Measurements from ENCODE around the gene PIGS. TPM values are rescaled to one million over a fixed set of nuclear protein-coding genes. Genes with fewer than 3 reads are reported as not detected.

The PIGS gene
- total and polyA plus RNA-seq, 2 of the 13 experiments (the other 11 are each of a cell fraction or from before 2014, with no cell fraction given) = 31.7 to 42.6 TPM

DNA sequence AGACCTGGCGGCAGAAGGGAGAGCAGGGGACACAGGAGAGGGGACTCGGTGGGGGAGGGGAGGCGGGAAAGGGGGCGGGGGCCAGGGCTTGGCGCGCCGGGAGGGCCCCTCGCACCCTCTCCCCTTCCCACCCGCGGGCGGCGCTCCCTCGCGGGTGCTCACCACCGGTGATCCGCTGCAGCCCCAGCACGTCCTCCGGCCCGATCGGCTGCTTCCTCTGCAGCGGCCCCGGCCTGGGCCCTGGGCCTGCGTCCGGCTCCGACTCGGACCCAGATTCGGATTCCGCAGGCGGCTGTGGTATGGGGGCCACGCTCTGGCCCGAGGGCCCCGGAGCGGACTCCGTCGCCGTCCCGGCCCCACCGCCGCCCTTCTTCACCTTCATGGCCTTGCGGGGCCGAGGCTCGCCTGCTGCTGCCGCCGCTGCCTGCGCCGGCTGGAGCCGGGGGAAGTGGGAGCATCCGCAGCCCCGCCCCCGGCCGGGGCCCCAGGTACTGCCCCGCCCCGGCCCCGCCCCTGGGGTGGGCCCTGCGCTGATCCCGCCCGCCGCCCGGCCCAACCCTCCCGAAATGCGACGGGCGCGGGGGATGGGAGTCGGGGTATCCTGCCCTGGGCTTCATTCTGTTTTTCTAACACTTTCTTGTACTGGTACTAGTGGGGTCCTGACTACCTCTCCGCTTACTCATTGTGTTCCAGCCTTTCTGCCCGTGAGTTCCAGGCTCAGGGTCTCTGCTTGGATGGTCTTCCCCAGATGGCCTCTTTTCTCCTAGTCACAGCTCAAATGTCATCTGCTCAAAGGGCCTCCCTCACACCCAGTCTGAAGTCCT, 18.9 kb downstream of the PIGS start, which contains the start of gene UNC119 (continued):
- TF ChIP-seq, protein P1, sequence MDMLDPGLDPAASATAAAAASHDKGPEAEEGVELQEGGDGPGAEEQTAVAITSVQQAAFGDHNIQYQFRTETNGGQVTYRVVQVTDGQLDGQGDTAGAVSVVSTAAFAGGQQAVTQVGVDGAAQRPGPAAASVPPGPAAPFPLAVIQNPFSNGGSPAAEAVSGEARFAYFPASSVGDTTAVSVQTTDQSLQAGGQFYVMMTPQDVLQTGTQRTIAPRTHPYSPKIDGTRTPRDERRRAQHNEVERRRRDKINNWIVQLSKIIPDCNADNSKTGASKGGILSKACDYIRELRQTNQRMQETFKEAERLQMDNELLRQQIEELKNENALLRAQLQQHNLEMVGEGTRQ (IDR thresholded peaks at IDR 0.05; ENCODE audit: low read depth, low read length) = no peak
- TF ChIP-seq, protein P1 (CRISPR knock-in tag; IDR thresholded peaks at IDR 0.05; ENCODE audit: borderline replicate concordance) = no peak
- TF ChIP-seq KDM6A (CRISPR knock-in tag; IDR thresholded peaks at IDR 0.05; ENCODE audit: low read depth) = no peak
- no peak for TF ChIP-seq TOPORS (CRISPR knock-in tag; IDR thresholded peaks at IDR 0.05)
- TF ChIP-seq, protein P2, sequence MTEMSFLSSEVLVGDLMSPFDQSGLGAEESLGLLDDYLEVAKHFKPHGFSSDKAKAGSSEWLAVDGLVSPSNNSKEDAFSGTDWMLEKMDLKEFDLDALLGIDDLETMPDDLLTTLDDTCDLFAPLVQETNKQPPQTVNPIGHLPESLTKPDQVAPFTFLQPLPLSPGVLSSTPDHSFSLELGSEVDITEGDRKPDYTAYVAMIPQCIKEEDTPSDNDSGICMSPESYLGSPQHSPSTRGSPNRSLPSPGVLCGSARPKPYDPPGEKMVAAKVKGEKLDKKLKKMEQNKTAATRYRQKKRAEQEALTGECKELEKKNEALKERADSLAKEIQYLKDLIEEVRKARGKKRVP (CRISPR knock-in tag; IDR thresholded peaks at IDR 0.05) = no peak
- TF ChIP-seq ONECUT2 (CRISPR knock-in tag; IDR thresholded peaks at IDR 0.05) = no peak
- TF ChIP-seq, protein P3, sequence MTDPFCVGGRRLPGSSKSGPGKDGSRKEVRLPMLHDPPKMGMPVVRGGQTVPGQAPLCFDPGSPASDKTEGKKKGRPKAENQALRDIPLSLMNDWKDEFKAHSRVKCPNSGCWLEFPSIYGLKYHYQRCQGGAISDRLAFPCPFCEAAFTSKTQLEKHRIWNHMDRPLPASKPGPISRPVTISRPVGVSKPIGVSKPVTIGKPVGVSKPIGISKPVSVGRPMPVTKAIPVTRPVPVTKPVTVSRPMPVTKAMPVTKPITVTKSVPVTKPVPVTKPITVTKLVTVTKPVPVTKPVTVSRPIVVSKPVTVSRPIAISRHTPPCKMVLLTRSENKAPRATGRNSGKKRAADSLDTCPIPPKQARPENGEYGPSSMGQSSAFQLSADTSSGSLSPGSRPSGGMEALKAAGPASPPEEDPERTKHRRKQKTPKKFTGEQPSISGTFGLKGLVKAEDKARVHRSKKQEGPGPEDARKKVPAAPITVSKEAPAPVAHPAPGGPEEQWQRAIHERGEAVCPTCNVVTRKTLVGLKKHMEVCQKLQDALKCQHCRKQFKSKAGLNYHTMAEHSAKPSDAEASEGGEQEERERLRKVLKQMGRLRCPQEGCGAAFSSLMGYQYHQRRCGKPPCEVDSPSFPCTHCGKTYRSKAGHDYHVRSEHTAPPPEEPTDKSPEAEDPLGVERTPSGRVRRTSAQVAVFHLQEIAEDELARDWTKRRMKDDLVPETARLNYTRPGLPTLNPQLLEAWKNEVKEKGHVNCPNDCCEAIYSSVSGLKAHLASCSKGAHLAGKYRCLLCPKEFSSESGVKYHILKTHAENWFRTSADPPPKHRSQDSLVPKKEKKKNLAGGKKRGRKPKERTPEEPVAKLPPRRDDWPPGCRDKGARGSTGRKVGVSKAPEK (CRISPR knock-in tag; IDR thresholded peaks at IDR 0.05; ENCODE audit: borderline replicate concordance) = no peak
- no peak for TF ChIP-seq ZNF20 (CRISPR knock-in tag; IDR thresholded peaks at IDR 0.05)
- TF ChIP-seq, protein P4, sequence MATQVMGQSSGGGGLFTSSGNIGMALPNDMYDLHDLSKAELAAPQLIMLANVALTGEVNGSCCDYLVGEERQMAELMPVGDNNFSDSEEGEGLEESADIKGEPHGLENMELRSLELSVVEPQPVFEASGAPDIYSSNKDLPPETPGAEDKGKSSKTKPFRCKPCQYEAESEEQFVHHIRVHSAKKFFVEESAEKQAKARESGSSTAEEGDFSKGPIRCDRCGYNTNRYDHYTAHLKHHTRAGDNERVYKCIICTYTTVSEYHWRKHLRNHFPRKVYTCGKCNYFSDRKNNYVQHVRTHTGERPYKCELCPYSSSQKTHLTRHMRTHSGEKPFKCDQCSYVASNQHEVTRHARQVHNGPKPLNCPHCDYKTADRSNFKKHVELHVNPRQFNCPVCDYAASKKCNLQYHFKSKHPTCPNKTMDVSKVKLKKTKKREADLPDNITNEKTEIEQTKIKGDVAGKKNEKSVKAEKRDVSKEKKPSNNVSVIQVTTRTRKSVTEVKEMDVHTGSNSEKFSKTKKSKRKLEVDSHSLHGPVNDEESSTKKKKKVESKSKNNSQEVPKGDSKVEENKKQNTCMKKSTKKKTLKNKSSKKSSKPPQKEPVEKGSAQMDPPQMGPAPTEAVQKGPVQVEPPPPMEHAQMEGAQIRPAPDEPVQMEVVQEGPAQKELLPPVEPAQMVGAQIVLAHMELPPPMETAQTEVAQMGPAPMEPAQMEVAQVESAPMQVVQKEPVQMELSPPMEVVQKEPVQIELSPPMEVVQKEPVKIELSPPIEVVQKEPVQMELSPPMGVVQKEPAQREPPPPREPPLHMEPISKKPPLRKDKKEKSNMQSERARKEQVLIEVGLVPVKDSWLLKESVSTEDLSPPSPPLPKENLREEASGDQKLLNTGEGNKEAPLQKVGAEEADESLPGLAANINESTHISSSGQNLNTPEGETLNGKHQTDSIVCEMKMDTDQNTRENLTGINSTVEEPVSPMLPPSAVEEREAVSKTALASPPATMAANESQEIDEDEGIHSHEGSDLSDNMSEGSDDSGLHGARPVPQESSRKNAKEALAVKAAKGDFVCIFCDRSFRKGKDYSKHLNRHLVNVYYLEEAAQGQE (IDR thresholded peaks at IDR 0.05; ENCODE audit: borderline replicate concordance in 1 of 2, low read depth in 1 of 2, low read length in 2 of 2) = no peak; a peak in 1 of 4 replicates
- TF ChIP-seq, protein P5, sequence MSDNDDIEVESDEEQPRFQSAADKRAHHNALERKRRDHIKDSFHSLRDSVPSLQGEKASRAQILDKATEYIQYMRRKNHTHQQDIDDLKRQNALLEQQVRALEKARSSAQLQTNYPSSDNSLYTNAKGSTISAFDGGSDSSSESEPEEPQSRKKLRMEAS (IDR thresholded peaks at IDR 0.05) = peak; percentile 52; the same call in 1 of the 2 replicates
- no peak for TF ChIP-seq ATRX (CRISPR knock-in tag; IDR thresholded peaks at IDR 0.05; ENCODE audit: borderline replicate concordance)
- no peak for TF ChIP-seq MXI1 (IDR thresholded peaks at IDR 0.05; ENCODE audit: borderline replicate concordance, low read depth, low read length)
- no peak for TF ChIP-seq CEBPB (IDR thresholded peaks at IDR 0.05; ENCODE audit: borderline replicate concordance, low read depth, low read length)
- TF ChIP-seq ZNF598 (CRISPR knock-in tag; IDR thresholded peaks at IDR 0.05; ENCODE audit: borderline replicate concordance) = no peak
- TF ChIP-seq ZNF75D (CRISPR knock-in tag; IDR thresholded peaks at IDR 0.05; ENCODE audit: borderline replicate concordance) = no peak
- no peak for TF ChIP-seq SKI (IDR thresholded peaks at IDR 0.05; ENCODE audit: partially characterized antibody)
- no peak for TF ChIP-seq ZNF772 (CRISPR knock-in tag; IDR thresholded peaks at IDR 0.05)
- no peak for TF ChIP-seq SP1 (IDR thresholded peaks at IDR 0.05)
- peak; percentile 15; the same call in 1 of the 2 replicates for TF ChIP-seq SP1 (CRISPR knock-in tag; IDR thresholded peaks at IDR 0.05)
- peak; percentile 64; the same call in 1 of the 2 replicates for TF ChIP-seq SRY (CRISPR knock-in tag; IDR thresholded peaks at IDR 0.05)
